ENCODE measurements around the gene CARD8.
A peak's percentile ranks its signal among the peaks of the same experiment; 100 is the strongest.

The CARD8 gene

GRCh38 chr19:48206397-48207093, 49.2 kb downstream of the CARD8 start:
- H3K4me3 ChIP-seq (ENCODE audit: low read depth in 1 of 2, low read length in 2 of 2) = no peak overlapping the region
- peaks cover 8% of the 10 kb centered on the region for H3K36me3 ChIP-seq (ENCODE audit: insufficient read depth, low read length)

GRCh38 chr19:48203794-48204628, 51.7 kb downstream of the CARD8 start:
- Histone ChIP-seq H3K27ac (ENCODE audit: low read depth, low read length) (peak overlapping the region; percentile 80), H3K36me3 (ENCODE audit: insufficient read depth, low read length) (no peaks in the 10 kb centered on the region)

More at GRCh38 chr19:48206397-48207093, 49.2 kb downstream of the CARD8 start:
- peaks cover 16% of the 10 kb centered on the region for H3K4me1 ChIP-seq (ENCODE audit: insufficient read depth, low read length)
- H3K27me3 ChIP-seq (ENCODE audit: control insufficient read depth in 1 of 2, insufficient read depth in 2 of 2, low read length in 2 of 2) = no peaks in the 10 kb centered on the region
- H3K9ac ChIP-seq (ENCODE audit: low read length) = no peak overlapping the region
- no peaks in the 10 kb centered on the region for H3K9me3 ChIP-seq (ENCODE audit: low read length)
- H3K27ac ChIP-seq (ENCODE audit: low read depth, low read length) = no peak overlapping the region

GRCh38 chr19:48203222-48203793, 52.4 kb downstream of the CARD8 start:
- Histone ChIP-seq H3K27ac (ENCODE audit: low read depth, low read length) (no peak overlapping the region), H3K9ac (ENCODE audit: low read length) (peak overlapping the region; percentile 49), H3K36me3 (ENCODE audit: insufficient read depth, low read length) (no peaks in the 10 kb centered on the region), H3K4me3 (ENCODE audit: low read depth in 1 of 2, low read length in 2 of 2) (peak overlapping the region; percentile 77 to 91), H3K9me3 (ENCODE audit: low read length) (no peaks in the 10 kb centered on the region), H3K4me1 (ENCODE audit: insufficient read depth, low read length) (peaks cover 16% of the 10 kb centered on the region), H3K27me3 (ENCODE audit: control insufficient read depth in 1 of 2, insufficient read depth in 2 of 2, low read length in 2 of 2) (no peaks in the 10 kb centered on the region)

More at GRCh38 chr19:48203794-48204628, 51.7 kb downstream of the CARD8 start:
- peak overlapping the region; percentile 85 for H3K9ac ChIP-seq (ENCODE audit: low read length)
- H3K9me3 ChIP-seq (ENCODE audit: low read length) = no peaks in the 10 kb centered on the region
- no peaks in the 10 kb centered on the region for H3K27me3 ChIP-seq (ENCODE audit: control insufficient read depth in 1 of 2, insufficient read depth in 2 of 2, low read length in 2 of 2)
- H3K4me1 ChIP-seq (ENCODE audit: insufficient read depth, low read length) = peaks cover 16% of the 10 kb centered on the region
- peak overlapping the region; percentile 77 to 91 for H3K4me3 ChIP-seq (ENCODE audit: low read depth in 1 of 2, low read length in 2 of 2)

- no peak overlapping the region for H3K4me3 ChIP-seq (ENCODE audit: low read depth in 1 of 2, low read length in 2 of 2)
- H3K36me3 ChIP-seq (ENCODE audit: insufficient read depth, low read length) = peaks cover 5% of the 10 kb centered on the region
- no peak overlapping the region for H3K9ac ChIP-seq (ENCODE audit: low read length)
- no peaks in the 10 kb centered on the region for H3K27me3 ChIP-seq (ENCODE audit: control insufficient read depth in 1 of 2, insufficient read depth in 2 of 2, low read length in 2 of 2)
- H3K4me1 ChIP-seq (ENCODE audit: insufficient read depth, low read length) = peaks cover 5% of the 10 kb centered on the region
- H3K9me3 ChIP-seq (ENCODE audit: low read length) = no peaks in the 10 kb centered on the region
- no peak overlapping the region for H3K27ac ChIP-seq (ENCODE audit: low read depth, low read length)
Observed at GRCh38 chr19:48196933-48197665, 58.6 kb downstream of the CARD8 start.

- no peak overlapping the region for H3K9ac ChIP-seq (ENCODE audit: low read length)
- peaks cover 5% of the 10 kb centered on the region for H3K36me3 ChIP-seq (ENCODE audit: insufficient read depth, low read length)
- no peak overlapping the region for H3K27ac ChIP-seq (ENCODE audit: low read depth, low read length)
- H3K9me3 ChIP-seq (ENCODE audit: low read length) = no peaks in the 10 kb centered on the region
- no peak overlapping the region for H3K4me3 ChIP-seq (ENCODE audit: low read depth in 1 of 2, low read length in 2 of 2)
- peaks cover 5% of the 10 kb centered on the region for H3K4me1 ChIP-seq (ENCODE audit: insufficient read depth, low read length)
- no peaks in the 10 kb centered on the region for H3K27me3 ChIP-seq (ENCODE audit: control insufficient read depth in 1 of 2, insufficient read depth in 2 of 2, low read length in 2 of 2)
Observed at GRCh38 chr19:48196321-48196763, 59.4 kb downstream of the CARD8 start.

- Histone ChIP-seq H3K4me1 (ENCODE audit: insufficient read depth, low read length) (peaks cover 5% of the 10 kb centered on the region), H3K36me3 (ENCODE audit: insufficient read depth, low read length) (peaks cover 5% of the 10 kb centered on the region), H3K27me3 (ENCODE audit: control insufficient read depth in 1 of 2, insufficient read depth in 2 of 2, low read length in 2 of 2) (no peaks in the 10 kb centered on the region), H3K9me3 (ENCODE audit: low read length) (no peaks in the 10 kb centered on the region), H3K27ac (ENCODE audit: low read depth, low read length) (no peak overlapping the region), H3K4me3 (ENCODE audit: low read depth in 1 of 2, low read length in 2 of 2) (no peak overlapping the region), H3K9ac (ENCODE audit: low read length) (no peak overlapping the region)
Observed at GRCh38 chr19:48194844-48195830, 60.6 kb downstream of the CARD8 start.

GRCh38 chr19:48194041-48194843, 61.5 kb downstream of the CARD8 start:
- Histone ChIP-seq H3K4me1 (ENCODE audit: insufficient read depth, low read length) (peaks cover 5% of the 10 kb centered on the region), H3K4me3 (ENCODE audit: low read depth in 1 of 2, low read length in 2 of 2) (no peak overlapping the region), H3K9me3 (ENCODE audit: low read length) (no peaks in the 10 kb centered on the region), H3K27me3 (ENCODE audit: control insufficient read depth in 1 of 2, insufficient read depth in 2 of 2, low read length in 2 of 2) (no peaks in the 10 kb centered on the region), H3K27ac (ENCODE audit: low read depth, low read length) (no peak overlapping the region), H3K9ac (ENCODE audit: low read length) (no peak overlapping the region), H3K36me3 (ENCODE audit: insufficient read depth, low read length) (peaks cover 5% of the 10 kb centered on the region)

GRCh38 chr19:48192750-48193149, 63.0 kb downstream of the CARD8 start:
- Histone ChIP-seq H3K27ac (ENCODE audit: low read depth, low read length) (no peak overlapping the region), H3K4me3 (ENCODE audit: low read depth in 1 of 2, low read length in 2 of 2) (no peak overlapping the region)

GRCh38 chr19:48190885-48191284, 64.8 kb downstream of the CARD8 start:
- Histone ChIP-seq H3K27ac (ENCODE audit: low read depth, low read length) (no peak overlapping the region), H3K9me3 (ENCODE audit: low read length) (no peaks in the 10 kb centered on the region)

More at GRCh38 chr19:48192750-48193149, 63.0 kb downstream of the CARD8 start:
- Histone ChIP-seq H3K4me1 (ENCODE audit: insufficient read depth, low read length) (peaks cover 5% of the 10 kb centered on the region), H3K9me3 (ENCODE audit: low read length) (no peaks in the 10 kb centered on the region), H3K36me3 (ENCODE audit: insufficient read depth, low read length) (peaks cover 5% of the 10 kb centered on the region), H3K9ac (ENCODE audit: low read length) (no peak overlapping the region), H3K27me3 (ENCODE audit: control insufficient read depth in 1 of 2, insufficient read depth in 2 of 2, low read length in 2 of 2) (no peaks in the 10 kb centered on the region)

More at GRCh38 chr19:48190885-48191284, 64.8 kb downstream of the CARD8 start:
- Histone ChIP-seq H3K9ac (ENCODE audit: low read length) (no peak overlapping the region), H3K27me3 (ENCODE audit: control insufficient read depth in 1 of 2, insufficient read depth in 2 of 2, low read length in 2 of 2) (no peaks in the 10 kb centered on the region), H3K4me3 (ENCODE audit: low read depth in 1 of 2, low read length in 2 of 2) (no peak overlapping the region), H3K4me1 (ENCODE audit: insufficient read depth, low read length) (no peaks in the 10 kb centered on the region), H3K36me3 (ENCODE audit: insufficient read depth, low read length) (peaks cover 5% of the 10 kb centered on the region)
